H9 (cell line): Measurements from ENCODE around the gene DYRK3. TPM values are rescaled to one million over a fixed set of nuclear protein-coding genes. Genes with fewer than 3 reads are reported as not detected.

Source experiments
- DNase-seq: peaks from one replicate; pipeline ENCODE4 v3.0.0-alpha.2; 2017
- H2AFZ ChIP-seq: one replicate; pipeline ENCODE4 v1.6.1; 2013; ENCODE audit warnings: mild to moderate bottlenecking, low read length, control low read depth, moderate library complexity
- H2AK5ac ChIP-seq: 2 replicates; pipeline ENCODE4 v1.6.1; 2013; ENCODE audit warnings: low read length, control low read depth, mixed read lengths; ENCODE audit not compliant: insufficient read length
- H2BK120ac ChIP-seq: one replicate; pipeline ENCODE4 v1.6.1; 2013; ENCODE audit warnings: low read depth, mild to moderate bottlenecking, low read length, control low read depth, inconsistent platforms; ENCODE audit not compliant: poor library complexity, severe bottlenecking
- H2BK12ac ChIP-seq: 2 replicates; pipeline ENCODE4 v1.6.1; 2013; ENCODE audit warnings: low read length, control low read depth, mixed read lengths, low read depth; ENCODE audit not compliant: insufficient read length
- H2BK15ac ChIP-seq: 2 replicates; pipeline ENCODE4 v1.6.1; 2013; ENCODE audit warnings: low read depth, low read length, control low read depth
- H2BK20ac ChIP-seq: one replicate; pipeline ENCODE4 v1.6.1; 2013; ENCODE audit warnings: low read depth, mild to moderate bottlenecking, low read length, control low read depth, inconsistent platforms; ENCODE audit not compliant: poor library complexity, severe bottlenecking
- H2BK5ac ChIP-seq: 2 replicates; pipeline ENCODE4 v1.6.1; 2013; ENCODE audit warnings: low read length, control low read depth, mixed read lengths; ENCODE audit not compliant: insufficient read length
- H3K14ac ChIP-seq: 2 replicates; pipeline ENCODE4 v1.6.1; 2013; ENCODE audit warnings: low read length, control low read depth; ENCODE audit not compliant: insufficient read depth
- H3K18ac ChIP-seq: 2 replicates; pipeline ENCODE4 v1.6.1; 2013; ENCODE audit warnings: low read depth, mild to moderate bottlenecking, mixed read lengths, low read length, control low read depth; ENCODE audit not compliant: insufficient read length
- H3K23ac ChIP-seq: 2 replicates; pipeline ENCODE4 v1.6.1; 2013; ENCODE audit warnings: low read length, control low read depth, mixed read lengths, low read depth; ENCODE audit not compliant: insufficient read length
- H3K23me2 ChIP-seq: 2 replicates; pipeline ENCODE4 v1.6.1; 2013; ENCODE audit warnings: low read depth, mild to moderate bottlenecking, mixed read lengths, low read length, control low read depth; ENCODE audit not compliant: insufficient read length, poor library complexity, severe bottlenecking
- H3K27ac ChIP-seq: 2 replicates; pipeline ENCODE4 v1.5.1; 2013; ENCODE audit warnings: low read length, control low read depth, mixed read lengths, low read depth; ENCODE audit not compliant: insufficient read length
- H3K27me3 ChIP-seq: 2 replicates; pipeline ENCODE4 v1.6.1; 2013; ENCODE audit warnings: low read length, control low read depth, inconsistent platforms; ENCODE audit not compliant: insufficient read depth
- H3K4ac ChIP-seq: 2 replicates; pipeline ENCODE4 v1.6.1; 2013; ENCODE audit warnings: low read depth, mild to moderate bottlenecking, control low read depth, inconsistent platforms, low read length, moderate library complexity
- H3K4me1 ChIP-seq: 2 replicates; pipeline ENCODE4 v1.6.1; 2013; ENCODE audit warnings: low read length, control low read depth, inconsistent platforms; ENCODE audit not compliant: insufficient read depth
- H3K4me2 ChIP-seq: 2 replicates; pipeline ENCODE4 v1.6.1; 2013; ENCODE audit warnings: low read length, control low read depth, mixed read lengths; ENCODE audit not compliant: insufficient read length, insufficient read depth
- H3K56ac ChIP-seq: 2 replicates; pipeline ENCODE4 v1.6.1; 2013; ENCODE audit warnings: low read depth, mild to moderate bottlenecking, mixed read lengths, low read length, control low read depth; ENCODE audit not compliant: insufficient read length
- H3K79me1 ChIP-seq: 2 replicates; pipeline ENCODE4 v1.6.1; 2013; ENCODE audit warnings: low read depth, mild to moderate bottlenecking, moderate library complexity, low read length, control low read depth, inconsistent platforms; ENCODE audit not compliant: insufficient read depth, poor library complexity, severe bottlenecking
- H3K79me2 ChIP-seq: 2 replicates; pipeline ENCODE4 v1.6.1; 2013; ENCODE audit warnings: low read length, control low read depth, inconsistent platforms; ENCODE audit not compliant: insufficient read depth
- H3K9ac ChIP-seq: 2 replicates; pipeline ENCODE4 v1.6.1; 2013; ENCODE audit warnings: low read length, control low read depth, mixed read lengths; ENCODE audit not compliant: insufficient read length; ENCODE audit errors: extremely low read depth
- H3K9me3 ChIP-seq: one replicate; pipeline ENCODE4 v1.6.1; 2013; ENCODE audit warnings: low read depth, low read length, inconsistent platforms; ENCODE audit not compliant: control insufficient read depth
- H3T11ph ChIP-seq: one replicate; pipeline ENCODE4 v1.6.1; 2013; ENCODE audit warnings: mild to moderate bottlenecking, low read length, control low read depth, inconsistent platforms
- H4K20me1 ChIP-seq: one replicate; pipeline ENCODE4 v1.6.1; 2013; ENCODE audit not compliant: control insufficient read depth, insufficient read length, insufficient read depth
- H4K5ac ChIP-seq: 2 replicates; pipeline ENCODE4 v1.6.1; 2013; ENCODE audit warnings: low read depth, mild to moderate bottlenecking, mixed read lengths, low read length, control low read depth; ENCODE audit not compliant: insufficient read length
- H4K8ac ChIP-seq: replicated peaks from 2 replicates; pipeline ENCODE4 v1.6.1; 2013; ENCODE audit warnings: low read length, control low read depth, mixed read lengths, low read depth; ENCODE audit not compliant: insufficient read length
- H4K91ac ChIP-seq: 2 replicates; pipeline ENCODE4 v1.6.1; 2013; ENCODE audit warnings: low read depth, mild to moderate bottlenecking, moderate library complexity, mixed read lengths, low read length, control low read depth; ENCODE audit not compliant: insufficient read length
- H3K27ac Mint-ChIP-seq, 3 experiments: 2 replicates in 2 of 3; 3 replicates in 1 of 3; pipeline ENCODE4 v1.8.0; 2020 to 2021; ENCODE audit warnings: mixed read lengths in 3 of 3, mild to moderate bottlenecking in 1 of 3, moderate library complexity in 1 of 3
- H3K27me3 Mint-ChIP-seq: 2 replicates; pipeline ENCODE4 v1.8.0; 2021; ENCODE audit warnings: low read depth, mild to moderate bottlenecking, moderate library complexity, mixed read lengths
- H3K36me3 Mint-ChIP-seq, 3 experiments: 2 replicates in 2 of 3; 3 replicates in 1 of 3; pipeline ENCODE4 v1.8.0; 2020 to 2021; ENCODE audit warnings: low read depth in 3 of 3, mixed read lengths in 3 of 3; ENCODE audit not compliant: insufficient read depth in 1 of 3
- H3K4me1 Mint-ChIP-seq, 2 experiments: 2 replicates each; pipeline ENCODE4 v1.8.0; 2020; ENCODE audit warnings: mixed read lengths in 2 of 2
- H3K4me3 Mint-ChIP-seq, 2 experiments: 2 replicates in 1 of 2; 3 replicates in 1 of 2; pipeline ENCODE4 v1.8.0; 2020 to 2021; ENCODE audit warnings: mild to moderate bottlenecking in 2 of 2, mixed read lengths in 2 of 2, moderate library complexity in 1 of 2
- H3K9me3 Mint-ChIP-seq, 2 experiments: 2 replicates in 1 of 2; 3 replicates in 1 of 2; pipeline ENCODE4 v1.8.0; 2020; ENCODE audit warnings: mild to moderate bottlenecking in 2 of 2, mixed read lengths in 2 of 2, moderate library complexity in 1 of 2
- CTCF ChIP-seq: fragments of 200-600 bp; sonication (generic); conservative IDR thresholded peaks from 3 replicates; pipeline ENCODE4 v1.8.0; 2021; ENCODE audit warnings: antibody characterized with exemption, mild to moderate bottlenecking
- WGBS: extraction: QIAGEN DNeasy Blood & Tissue Kit; methylation state at CpG from one replicate; pipeline ENCODE4 v1.1.7; 2013; ENCODE audit warnings: missing lambda C conversion rate, low lambda C conversion rate, mixed read lengths; ENCODE audit not compliant: insufficient read length; ENCODE audit errors: extremely low coverage; 5-methylcytosine and 5-hydroxymethylcytosine counted together
- total RNA-seq: library from RNA; stranded (reverse); gene quantifications from 2 replicates; pipeline ENCODE4 v1.2.1, GENCODE V29; 2021

Gene DYRK3
- total RNA-seq, 1 experiment from 2014 or later = 4.7 TPM

- Histone ChIP-seq H2BK120ac (no peak overlapping the region), H3K14ac (no peak overlapping the region), H3K4ac (no peak overlapping the region), H4K5ac (no peak overlapping the region), H3K56ac (no peak overlapping the region), H4K91ac (no peak overlapping the region), H2BK5ac (no peak overlapping the region), H3K27ac (no peak overlapping the region), H3K27me3 (peaks cover 23% of the 10 kb centered on the region), H2BK12ac (no peak overlapping the region), H3K9me3 (no peaks in the 10 kb centered on the region), H2AK5ac (no peak overlapping the region), H3K79me1 (no peaks in the 10 kb centered on the region), H4K8ac (no peak overlapping the region), H2AFZ (no peak overlapping the region), H3T11ph (no peak overlapping the region), H2BK15ac (no peak overlapping the region), H3K23me2 (peaks cover 15% of the 10 kb centered on the region), H3K23ac (no peak overlapping the region), H2BK20ac (no peak overlapping the region), H3K79me2 (no peaks in the 10 kb centered on the region; the same call in 1 of the 2 replicates), H3K4me1 (peaks cover 3% of the 10 kb centered on the region; the same call in 1 of the 2 replicates), H3K9ac (no peak overlapping the region), H3K18ac (no peak overlapping the region), H3K4me2 (no peak overlapping the region), H4K20me1 (no peaks in the 10 kb centered on the region)
- TF ChIP-seq CTCF = no peak
- Mint-ChIP-seq H3K36me3 (peaks cover 0 to 2% (median 0%) of the 10 kb centered on the region in 3 experiments; a peak in 1 of 7 replicates), H3K4me3 (no peak overlapping the region), H3K4me1 (peaks cover 22 to 25% of the 10 kb centered on the region in 2 experiments), H3K9me3 (peaks cover 0 to 2% of the 10 kb centered on the region in 2 experiments; a peak in 1 of 5 replicates), H3K27me3 (peaks cover 77% of the 10 kb centered on the region), H3K27ac (no peak overlapping the region)
- DNase-seq = no peak
- no CpG with 5 or more reads among the region's 3 CpGs for WGBS
These were observed 46.8 kb downstream of the DYRK3 start for GRCh38 chr1:206682111-206682510.
